ENCODE measurements around the gene OR8G1.
"Not testable (repeated sequence)": the region's sequence is repeated elsewhere in the genome, so short reads cannot be mapped to it uniquely, and the experiment has no call there.

Gene OR8G1

GRCh38 chr11:124249869-124250268 is 9.0 kb downstream of the OR8G1 start:
- H3K36me3 ChIP-seq (ENCODE audit: control insufficient read depth in 2 of 2, insufficient read depth in 1 of 2, low read length in 2 of 2); H3K4me1 ChIP-seq (ENCODE audit: control insufficient read depth, insufficient read depth, low read length); POLR2A ChIA-PET; H3K4me3 ChIP-seq (ENCODE audit: low read depth, low read length); CTCF ChIA-PET; H3K9me3 ChIP-seq (ENCODE audit: control insufficient read depth, insufficient read depth, low read depth, low read length); H3K27ac ChIP-seq (ENCODE audit: extremely low read depth, low read depth, low read length): not testable (repeated sequence)

- Histone ChIP-seq H3K4me1 (ENCODE audit: control insufficient read depth, insufficient read depth, low read length) (no peaks in the 10 kb centered on the region), H3K36me3 (ENCODE audit: control insufficient read depth in 2 of 2, insufficient read depth in 1 of 2, low read length in 2 of 2) (no peaks in the 10 kb centered on the region), H3K4me3 (ENCODE audit: low read depth, low read length) (no peak within 1 kb of the TSS), H3K27ac (ENCODE audit: extremely low read depth, low read depth, low read length) (no peak within 1 kb of the TSS), H3K9me3 (ENCODE audit: control insufficient read depth, insufficient read depth, low read depth, low read length) (no peaks in the 10 kb centered on the region)
- ChIA-PET POLR2A (no interaction called here), CTCF (no interaction called here)
- TF ChIP-seq PRDM1 (tag by site-specific recombination; IDR thresholded peaks at IDR 0.05): no peak
- TF ChIP-seq ZNF157 (tag by site-specific recombination; IDR thresholded peaks at IDR 0.05): no peak
- TF ChIP-seq ZNF777 (tag by site-specific recombination; IDR thresholded peaks at IDR 0.05; ENCODE audit: borderline replicate concordance): no peak
- TF ChIP-seq ZFP3 (tag by site-specific recombination; IDR thresholded peaks at IDR 0.05; ENCODE audit: low read depth): no peak
- TF ChIP-seq ZNF146 (tag by site-specific recombination; IDR thresholded peaks at IDR 0.05): no peak
- TF ChIP-seq ZFP37 (tag by site-specific recombination; IDR thresholded peaks at IDR 0.05): no peak
- TF ChIP-seq ZNF660 (tag by site-specific recombination; IDR thresholded peaks at IDR 0.05): no peak
- no peak for TF ChIP-seq ZNF596 (tag by site-specific recombination; IDR thresholded peaks at IDR 0.05)
Observed at GRCh38 chr11:124256076-124256475, 15.2 kb downstream of the OR8G1 start, which contains the start of gene OR8G5. Gene OR8G5 (plus strand): TSS chr11:124256376. CDS start chr11:124264932, 8,556 bp downstream.

- CTCF ChIA-PET; H3K9me3 ChIP-seq (ENCODE audit: control insufficient read depth, insufficient read depth, low read depth, low read length); H3K4me3 ChIP-seq (ENCODE audit: low read depth, low read length); H3K27ac ChIP-seq (ENCODE audit: extremely low read depth, low read depth, low read length); POLR2A ChIA-PET; H3K4me1 ChIP-seq (ENCODE audit: control insufficient read depth, insufficient read depth, low read length); H3K36me3 ChIP-seq (ENCODE audit: control insufficient read depth in 2 of 2, insufficient read depth in 1 of 2, low read length in 2 of 2): not testable (repeated sequence)
Observed at GRCh38 chr11:124265041-124265440, 24.1 kb downstream of the OR8G1 start.

- H3K4me3 ChIP-seq (ENCODE audit: low read depth, low read length); POLR2A ChIA-PET; H3K4me1 ChIP-seq (ENCODE audit: control insufficient read depth, insufficient read depth, low read length); H3K27ac ChIP-seq (ENCODE audit: extremely low read depth, low read depth, low read length); H3K9me3 ChIP-seq (ENCODE audit: control insufficient read depth, insufficient read depth, low read depth, low read length); H3K36me3 ChIP-seq (ENCODE audit: control insufficient read depth in 2 of 2, insufficient read depth in 1 of 2, low read length in 2 of 2): not testable (repeated sequence)
- CTCF ChIA-PET: interaction anchor here (0.8 kb wide), 1 partner anchor 202 kb away, joined by 3 read pairs; no protein-coding TSS in a partner anchor
Observed at GRCh38 chr11:124270886-124271285, 30.0 kb downstream of the OR8G1 start.

- no peak for TF ChIP-seq ZBTB7A (tag by site-specific recombination; IDR thresholded peaks at IDR 0.05; ENCODE audit: low read depth)
- TF ChIP-seq KLF10 (tag by site-specific recombination; IDR thresholded peaks at IDR 0.05): no peak
- TF ChIP-seq ZNF354C (tag by site-specific recombination; IDR thresholded peaks at IDR 0.05; ENCODE audit: borderline replicate concordance, low read depth): no peak
- no peak for TF ChIP-seq ZNF169 (tag by site-specific recombination; IDR thresholded peaks at IDR 0.05)
- TF ChIP-seq ZNF629 (tag by site-specific recombination; IDR thresholded peaks at IDR 0.05): no peak
- no peak for TF ChIP-seq ZNF626 (tag by site-specific recombination; IDR thresholded peaks at IDR 0.05)
- no peak for TF ChIP-seq ZNF777 (tag by site-specific recombination; IDR thresholded peaks at IDR 0.05; ENCODE audit: borderline replicate concordance)
- no peak for TF ChIP-seq ZNF792 (tag by site-specific recombination; IDR thresholded peaks at IDR 0.05)
- no peak for TF ChIP-seq ZNF660 (tag by site-specific recombination; IDR thresholded peaks at IDR 0.05)
- TF ChIP-seq ZFP69B (tag by site-specific recombination; IDR thresholded peaks at IDR 0.05): no peak
- TF ChIP-seq ZBTB17 (tag by site-specific recombination; IDR thresholded peaks at IDR 0.05): no peak
- TF ChIP-seq ZFP41 (tag by site-specific recombination; IDR thresholded peaks at IDR 0.05; ENCODE audit: borderline replicate concordance): no peak
- TF ChIP-seq ZNF707 (tag by site-specific recombination; IDR thresholded peaks at IDR 0.05): no peak
- no peak for TF ChIP-seq ZNF416 (tag by site-specific recombination; IDR thresholded peaks at IDR 0.05)
- no peak for TF ChIP-seq ZNF423 (tag by site-specific recombination; IDR thresholded peaks at IDR 0.05)
- no peak for TF ChIP-seq ATF2 (tag by site-specific recombination; IDR thresholded peaks at IDR 0.05; ENCODE audit: low read depth)
- no peak for TF ChIP-seq ZNF280C (tag by site-specific recombination; IDR thresholded peaks at IDR 0.05)
- TF ChIP-seq ZSCAN30 (tag by site-specific recombination; IDR thresholded peaks at IDR 0.05): no peak
- CTCF ChIA-PET: no interaction called here
Observed at GRCh38 chr11:124274000-124274399, 33.1 kb downstream of the OR8G1 start.

More at GRCh38 chr11:124274000-124274399, 33.1 kb downstream of the OR8G1 start:
- H3K9me3 ChIP-seq (ENCODE audit: control insufficient read depth, insufficient read depth, low read depth, low read length): no peaks in the 10 kb centered on the region
- H3K27ac ChIP-seq (ENCODE audit: extremely low read depth, low read depth, low read length): no peak overlapping the region
- POLR2A ChIA-PET: no interaction called here
- no peaks in the 10 kb centered on the region for H3K4me1 ChIP-seq (ENCODE audit: control insufficient read depth, insufficient read depth, low read length)
- no peaks in the 10 kb centered on the region for H3K36me3 ChIP-seq (ENCODE audit: control insufficient read depth in 2 of 2, insufficient read depth in 1 of 2, low read length in 2 of 2)
- no peak overlapping the region for H3K4me3 ChIP-seq (ENCODE audit: low read depth, low read length)
